HS-5 (cell line): ENCODE data around the gene ACTC1.

Experiments used
- DNase-seq: peaks from one replicate; pipeline ENCODE4 v3.0.0-alpha.2; 2012; ENCODE audit warnings: low read depth

ACTC1 gene

GRCh38 chr15:34799149-34800101 lies 4.1 kb upstream of the ACTC1 start:
- DNase-seq = no peak

DNA sequence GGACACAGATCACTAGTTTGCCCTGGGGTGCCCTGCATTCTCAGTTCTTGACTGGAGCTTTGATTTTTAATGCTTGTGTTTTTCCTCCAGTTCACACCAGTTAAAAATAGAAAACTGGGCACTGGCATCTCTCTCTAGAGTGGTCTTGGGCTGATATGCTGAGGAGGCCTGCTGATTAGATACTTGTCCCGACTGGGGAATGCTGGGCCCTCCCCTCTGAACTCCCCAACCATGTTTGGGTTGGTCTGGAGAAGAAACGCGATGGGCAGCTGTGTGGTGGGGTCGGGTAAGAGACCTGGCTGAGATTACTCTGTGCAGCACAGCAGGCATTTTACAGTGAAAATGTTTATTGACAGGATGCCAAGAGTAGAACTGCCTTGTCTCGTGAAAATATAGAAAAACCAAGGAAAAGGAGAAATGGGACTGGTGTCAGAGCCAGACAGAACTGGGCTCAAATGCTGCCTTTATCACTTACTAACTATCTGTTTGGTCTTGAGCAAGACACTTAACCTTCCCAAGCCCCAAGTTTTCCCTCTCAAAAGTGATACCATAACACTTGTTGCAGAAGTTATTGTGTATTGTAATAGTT lies 1.6 kb upstream of the ACTC1 start:
- DNase-seq = no peak

DNA sequence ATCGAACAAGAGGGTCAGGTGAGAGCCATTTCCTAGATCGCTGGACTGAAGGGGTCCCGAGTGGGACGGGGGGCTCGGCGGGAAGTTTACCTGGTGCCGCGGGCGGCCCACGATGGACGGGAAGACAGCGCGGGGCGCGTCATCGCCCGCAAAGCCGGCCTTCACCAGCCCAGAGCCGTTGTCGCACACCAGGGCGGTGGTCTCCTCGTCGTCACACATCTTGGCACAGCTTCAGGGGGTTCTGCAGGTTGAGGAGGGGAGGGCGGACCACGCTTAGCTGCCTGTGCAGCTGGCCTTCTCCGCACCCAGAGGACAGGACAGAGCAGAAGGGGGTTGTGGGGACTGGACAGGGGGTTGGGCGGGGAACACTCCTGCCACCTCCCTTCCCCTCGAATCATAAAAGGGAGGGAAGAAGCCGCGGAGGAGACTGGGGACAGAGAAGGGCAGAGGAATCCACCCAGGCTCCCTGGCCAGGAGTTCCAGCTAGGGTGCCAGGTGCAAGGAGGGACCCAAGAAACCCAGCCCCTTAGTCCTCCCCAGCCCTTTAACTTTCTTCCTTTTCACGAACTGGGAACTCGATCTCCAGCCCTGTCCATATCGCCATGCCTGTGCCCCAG lies 651 bp downstream of the ACTC1 start:
- no peak for DNase-seq

DNA sequence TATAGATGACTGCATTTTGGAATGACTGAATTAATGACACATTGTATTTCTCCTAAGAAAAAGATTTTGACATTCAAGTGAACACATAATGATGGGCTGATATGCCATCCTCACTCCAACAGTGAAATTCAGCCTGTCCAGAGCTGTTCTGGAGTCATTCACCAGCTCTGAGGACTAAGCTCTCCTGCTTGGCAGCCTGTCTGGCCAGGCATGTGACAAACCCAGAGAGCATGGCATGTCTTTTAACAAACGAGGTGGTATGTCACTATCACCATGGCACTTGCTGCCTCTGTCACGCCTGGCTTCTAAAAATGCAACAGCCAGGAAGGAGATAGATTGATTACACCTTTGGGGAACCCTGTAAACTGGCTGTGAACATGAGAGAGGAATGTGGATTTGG lies 1.4 kb downstream of the ACTC1 start:
- no peak for DNase-seq

DNA sequence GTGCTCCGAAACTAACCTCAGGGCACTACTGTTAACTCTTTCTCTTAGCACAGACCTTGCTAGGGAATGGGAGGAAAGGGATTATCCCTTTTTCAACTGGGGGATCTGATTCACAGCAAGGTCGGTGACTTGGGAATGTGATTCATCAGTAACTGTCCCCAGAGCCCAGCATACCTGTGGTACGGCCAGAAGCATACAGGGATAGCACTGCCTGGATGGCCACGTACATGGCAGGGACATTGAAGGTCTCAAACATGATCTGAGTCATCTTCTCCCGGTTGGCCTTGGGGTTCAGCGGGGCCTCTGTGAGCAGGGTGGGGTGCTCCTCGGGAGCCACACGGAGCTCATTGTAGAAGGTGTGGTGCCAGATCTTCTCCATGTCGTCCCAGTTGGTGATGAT lies 2.3 kb downstream of the ACTC1 start:
- no peak for DNase-seq

DNA sequence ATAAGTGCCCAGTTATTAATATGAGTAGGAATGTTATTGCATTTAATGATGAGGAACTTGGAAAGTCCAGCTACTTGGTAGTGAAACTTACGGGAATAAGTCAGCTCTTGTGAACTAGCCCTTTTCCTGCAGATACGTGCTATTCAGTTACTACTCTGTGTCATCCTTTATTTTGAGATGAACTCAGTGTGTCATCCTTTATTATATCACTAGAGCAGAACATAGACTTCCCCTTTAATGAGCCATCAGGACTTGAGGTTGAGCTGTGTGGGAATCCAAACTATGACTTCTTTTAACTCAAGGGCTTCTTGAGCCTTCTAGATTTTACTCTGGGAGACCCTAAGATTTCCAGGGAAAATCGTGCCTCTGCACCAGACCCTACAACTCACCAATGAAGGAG lies 3.6 kb downstream of the ACTC1 start:
- no peak for DNase-seq

DNA sequence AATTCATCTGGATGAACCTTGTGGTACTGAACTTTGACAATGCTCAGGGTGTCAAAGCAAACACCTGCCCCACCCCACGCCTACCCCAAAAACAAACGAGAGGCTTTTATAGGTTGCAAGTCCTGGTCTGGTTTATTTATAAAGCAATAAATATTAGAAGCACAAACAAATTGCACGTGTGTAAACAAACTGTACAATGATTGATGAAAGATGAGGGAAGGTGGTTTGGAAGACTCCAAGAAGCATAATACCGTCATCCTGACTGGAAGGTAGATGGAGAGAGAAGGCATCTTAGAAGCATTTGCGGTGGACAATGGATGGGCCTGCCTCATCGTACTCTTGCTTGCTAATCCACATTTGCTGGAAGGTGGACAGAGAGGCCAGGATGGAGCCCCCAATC lies 5.2 kb downstream of the ACTC1 start:
- no peak for DNase-seq

DNA sequence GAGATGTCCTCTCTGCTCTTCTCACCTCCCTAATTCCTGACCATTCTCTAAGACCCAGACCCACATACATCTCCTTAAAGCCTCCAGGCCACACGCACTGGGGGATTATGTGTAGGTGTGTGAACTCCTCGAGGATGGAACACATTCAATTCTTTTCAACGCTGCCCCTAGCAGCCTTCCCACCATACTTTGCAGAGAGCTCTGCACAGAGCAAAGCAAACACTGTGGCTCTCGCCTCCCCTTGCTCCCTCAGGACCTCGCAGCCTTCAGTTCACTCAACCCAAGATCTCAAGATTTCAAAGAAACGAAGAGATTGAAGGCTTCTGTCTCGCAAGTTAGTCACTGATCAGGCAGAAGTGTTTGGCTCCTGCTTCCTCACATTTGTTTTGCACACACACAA lies 6.0 kb downstream of the ACTC1 start:
- DNase-seq = no peak

GRCh38 chr15:34786206-34786605 lies 9.1 kb downstream of the ACTC1 start:
- DNase-seq = no peak

DNA sequence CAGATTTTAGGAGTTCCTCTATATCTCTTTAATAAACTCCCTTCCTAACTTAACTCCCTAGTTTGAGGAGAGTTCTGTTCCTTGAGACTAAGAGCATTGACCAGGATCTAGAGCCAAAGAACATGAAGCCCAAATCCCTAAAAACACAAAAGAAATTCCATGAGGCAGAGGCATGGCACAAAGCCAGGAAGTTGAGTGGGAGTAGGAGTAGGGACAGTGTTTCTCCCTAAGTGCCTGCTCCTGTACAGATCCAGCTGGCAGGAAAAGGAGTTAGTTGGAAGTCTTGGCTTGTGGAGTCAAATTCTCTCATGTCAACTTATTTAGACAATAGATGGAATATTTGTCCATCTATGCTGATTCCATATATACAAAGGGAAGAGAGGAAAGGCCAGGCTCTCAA lies 11.4 kb downstream of the ACTC1 start:
- DNase-seq = no peak

DNA sequence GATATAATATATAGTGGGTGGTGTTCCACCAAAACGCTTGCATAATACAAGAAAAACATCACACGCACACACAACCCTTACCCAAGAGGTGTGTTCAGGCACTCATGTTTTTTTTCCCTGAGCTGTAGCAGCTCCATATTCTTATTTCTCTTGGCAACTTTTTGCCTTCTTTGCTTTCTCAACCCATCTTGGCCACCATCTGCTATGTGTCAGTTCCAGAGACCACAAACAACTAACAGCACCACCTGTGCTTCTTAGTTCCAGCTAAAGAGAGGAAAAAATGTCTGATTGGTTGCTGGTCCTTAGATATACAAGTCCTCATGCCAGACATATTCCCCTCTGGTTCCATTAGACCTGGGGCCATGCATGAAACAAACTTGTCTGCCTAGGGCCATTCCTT lies 11.9 kb downstream of the ACTC1 start:
- DNase-seq = no peak

DNA sequence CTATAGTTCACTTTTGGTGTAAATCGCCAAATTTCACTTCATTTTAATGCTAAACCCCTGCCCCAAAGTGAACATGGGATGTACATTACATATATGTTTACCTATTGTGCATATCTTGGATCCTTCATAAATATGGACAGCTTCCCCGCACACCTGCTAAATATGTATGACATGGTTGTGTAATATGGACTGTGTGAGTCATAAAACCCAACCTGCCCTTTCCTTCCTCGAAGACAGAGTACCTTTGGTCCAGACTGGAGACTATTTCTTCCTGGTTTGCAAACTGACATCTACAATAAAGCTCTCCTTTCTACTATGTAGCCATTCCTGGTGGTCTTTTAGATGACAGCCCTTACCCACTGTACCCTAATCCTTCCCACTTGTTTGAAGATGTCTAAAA lies 12.4 kb downstream of the ACTC1 start:
- no peak for DNase-seq

DNA sequence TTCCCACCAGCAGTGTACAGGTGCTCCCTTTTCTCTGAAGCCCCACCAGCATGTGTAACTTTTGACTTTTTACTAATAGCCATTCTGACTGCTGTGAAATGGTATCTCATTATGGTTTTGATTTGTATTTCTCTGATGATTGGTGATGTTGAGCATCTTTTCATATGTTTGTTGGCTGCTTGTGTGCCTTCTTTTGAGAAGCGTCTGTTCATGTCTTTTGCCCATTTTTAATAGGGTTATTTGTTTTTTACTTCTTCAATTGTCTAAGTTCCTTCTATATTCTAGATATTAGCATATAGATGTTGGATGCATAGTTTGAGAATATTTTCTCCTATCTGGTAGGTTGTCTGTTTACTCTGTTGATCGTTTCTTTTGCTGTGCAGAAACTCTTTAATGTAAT lies 14.6 kb downstream of the ACTC1 start:
- DNase-seq = no peak

DNA sequence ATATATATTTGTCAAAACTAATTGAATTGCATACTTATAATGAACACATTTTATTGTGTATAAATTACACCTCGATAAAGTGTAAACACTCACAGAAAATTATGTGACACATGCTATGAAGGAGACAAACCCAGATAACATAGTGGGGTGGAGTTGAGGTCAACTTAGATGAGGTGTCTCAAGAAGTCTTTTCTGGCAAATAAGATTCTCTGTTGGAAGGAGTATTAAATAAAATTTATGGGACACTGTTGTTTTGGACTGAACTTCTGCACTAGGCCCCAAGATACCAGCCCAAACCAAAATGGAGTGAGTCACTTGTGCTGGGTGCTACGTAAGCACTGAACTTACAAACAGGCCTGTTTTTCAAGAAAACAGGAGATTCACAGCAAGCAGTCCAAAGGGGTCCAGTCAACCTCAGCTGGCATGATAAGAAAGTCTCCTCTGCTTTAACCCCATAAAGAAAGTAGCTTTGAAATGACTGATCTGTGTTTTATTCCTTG lies 18.7 kb downstream of the ACTC1 start:
- DNase-seq = no peak

DNA sequence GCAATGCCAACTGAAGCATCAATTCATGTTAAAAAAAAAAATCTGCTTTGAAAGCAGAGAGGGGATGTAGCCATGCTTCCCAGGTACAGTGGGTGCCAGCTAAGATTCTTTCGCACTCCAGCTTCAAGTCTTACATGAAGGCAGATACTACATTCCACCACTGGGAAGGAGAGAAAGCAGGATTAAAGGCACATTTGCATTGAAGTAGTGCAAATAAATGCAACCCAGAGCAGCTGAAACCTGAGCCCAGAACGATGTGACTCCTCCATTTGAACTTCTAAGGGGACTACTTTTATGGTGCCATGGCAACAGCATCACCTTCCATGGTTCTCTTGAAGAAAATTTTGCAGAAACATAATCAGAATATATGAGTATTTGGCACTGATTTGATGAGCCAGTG lies 21.4 kb downstream of the ACTC1 start:
- no peak for DNase-seq

DNA sequence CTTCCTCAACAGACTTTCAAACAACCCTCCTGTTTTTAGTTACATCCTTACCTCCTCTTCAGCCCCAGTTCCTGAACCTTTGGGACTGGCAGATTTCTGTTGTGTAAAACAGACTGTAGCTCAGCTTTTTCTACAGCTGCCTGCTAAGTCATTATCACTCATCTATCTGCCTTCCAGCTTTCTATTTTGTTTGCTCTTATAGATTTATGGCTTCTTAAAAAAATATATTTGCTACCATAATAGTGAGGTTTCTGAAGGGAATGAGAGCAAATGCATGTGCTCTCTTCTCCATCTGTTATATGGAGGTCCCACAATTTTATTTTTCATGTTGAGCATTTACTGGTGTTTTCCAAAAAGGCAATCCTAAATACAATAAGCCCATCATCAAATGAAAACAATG lies 22.3 kb downstream of the ACTC1 start:
- DNase-seq = no peak

DNA sequence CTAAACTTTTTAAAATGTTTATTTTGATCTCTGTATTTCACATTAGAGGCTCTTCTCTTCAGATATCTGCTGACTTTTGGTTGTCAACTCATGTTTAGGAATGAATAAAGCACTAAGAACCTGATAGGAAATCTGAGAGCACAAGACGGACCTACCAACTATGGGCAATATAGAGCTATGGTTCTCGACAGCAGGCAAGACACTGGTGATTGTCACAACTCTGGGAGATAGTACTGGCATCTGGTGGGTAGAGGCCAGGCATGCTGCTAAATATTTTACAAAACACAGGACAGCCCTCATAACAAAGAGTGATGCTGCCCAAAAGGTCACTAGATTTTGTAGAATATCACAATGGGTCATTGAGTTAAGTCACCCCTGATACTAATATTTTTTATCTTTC lies 23.0 kb downstream of the ACTC1 start:
- no peak for DNase-seq

GRCh38 chr15:34769711-34770110 lies 25.6 kb downstream of the ACTC1 start:
- no peak for DNase-seq

DNA sequence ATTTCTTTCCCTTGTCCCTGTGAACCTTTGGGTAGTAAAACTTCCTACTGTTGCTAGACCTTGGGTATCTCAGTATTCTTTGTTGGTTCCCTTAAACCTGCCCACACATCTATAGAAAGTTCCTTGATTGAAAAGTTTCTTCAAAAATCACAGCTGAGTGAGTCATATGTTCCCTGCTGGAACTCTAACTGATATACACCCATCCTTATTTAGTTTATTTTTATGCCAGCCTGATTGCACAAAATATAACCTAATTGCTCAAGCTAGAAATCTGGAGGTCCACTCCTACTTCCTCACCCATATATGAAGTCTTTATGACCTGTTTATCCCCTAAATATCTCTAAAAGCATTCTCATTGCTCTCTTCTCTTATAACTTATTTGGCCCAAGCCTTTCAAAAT lies 26.8 kb downstream of the ACTC1 start:
- no peak for DNase-seq

DNA sequence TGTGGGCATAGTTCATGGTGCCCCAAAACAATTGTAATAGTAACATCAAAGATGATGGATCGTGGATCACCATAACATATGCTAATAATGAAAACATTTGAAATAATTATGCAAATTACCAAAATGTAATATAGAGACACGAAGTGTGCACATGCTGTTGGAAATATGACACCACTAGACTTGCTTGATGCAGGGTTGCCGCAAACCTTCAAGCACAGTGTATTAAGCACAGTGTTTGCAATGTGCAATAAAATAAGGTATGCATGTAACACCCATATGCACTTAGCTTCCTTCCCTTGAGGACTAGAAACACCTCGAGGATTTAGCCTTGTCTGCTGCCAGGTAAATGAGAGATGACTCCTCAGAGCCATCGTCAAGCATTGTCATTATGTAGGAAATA lies 29.6 kb downstream of the ACTC1 start:
- no peak for DNase-seq

GRCh38 chr15:34760909-34761308 lies 34.4 kb downstream of the ACTC1 start:
- no peak for DNase-seq

- DNase-seq = no peak
Measured at GRCh38 chr15:34759992-34760391, 35.4 kb downstream of the ACTC1 start.

GRCh38 chr15:34759347-34759746 lies 36.0 kb downstream of the ACTC1 start:
- DNase-seq = no peak
